GM18520 (cell line): ENCODE measurements around the gene PSMA4.
"Not testable (repeated sequence)": the region's sequence is repeated elsewhere in the genome, so short reads cannot be mapped to it uniquely, and the experiment has no call there.

ENCODE experiments used
- ATAC-seq: cut with Tn5 transposase; IDR thresholded peaks from one replicate; pipeline ENCODE4 v1.9.1; 2021; ENCODE audit not compliant: unreplicated experiment

Gene PSMA4

DNA sequence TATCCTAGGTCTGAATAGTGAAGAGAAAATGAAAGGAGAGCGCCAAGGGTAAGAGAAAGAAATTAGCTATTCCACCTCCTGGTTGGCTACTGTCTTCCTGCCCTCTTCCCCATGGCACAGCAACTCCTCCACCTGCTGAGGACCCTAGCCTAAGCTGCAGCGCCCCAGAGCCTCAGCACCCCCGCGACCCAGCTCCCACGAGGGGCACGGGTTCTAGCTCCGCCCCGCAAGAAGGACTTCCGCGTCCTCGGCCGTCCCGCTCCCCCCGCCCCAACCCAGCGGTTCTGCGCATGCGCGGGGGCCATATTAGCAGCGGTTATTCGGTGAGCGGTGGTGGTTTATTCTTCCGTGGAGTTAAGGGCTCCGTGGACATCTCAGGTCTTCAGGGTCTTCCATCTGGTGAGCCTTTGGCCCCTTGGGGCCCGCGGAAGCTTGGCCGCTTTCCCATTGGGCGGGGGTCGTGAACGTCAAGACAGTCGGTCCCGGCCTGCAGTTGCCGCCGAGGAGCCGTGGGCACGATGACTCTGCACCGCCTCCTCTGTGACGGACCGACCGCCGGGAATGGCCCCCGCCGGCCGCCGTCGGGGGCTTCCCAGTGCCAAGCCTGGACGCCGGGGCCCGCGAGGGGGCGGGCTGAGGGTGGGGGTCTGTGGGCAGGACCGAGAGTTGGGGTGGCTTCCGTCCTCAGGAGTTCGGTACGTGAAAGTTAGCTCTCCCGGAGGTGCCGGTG lies at the start of gene PSMA4:
PSMA4 (plus strand) TSS at position 304 of the 730 bp plus-strand sequence. CDS start 1,484 bp downstream, outside the sequence.
- peak; percentile 70 for ATAC-seq

DNA sequence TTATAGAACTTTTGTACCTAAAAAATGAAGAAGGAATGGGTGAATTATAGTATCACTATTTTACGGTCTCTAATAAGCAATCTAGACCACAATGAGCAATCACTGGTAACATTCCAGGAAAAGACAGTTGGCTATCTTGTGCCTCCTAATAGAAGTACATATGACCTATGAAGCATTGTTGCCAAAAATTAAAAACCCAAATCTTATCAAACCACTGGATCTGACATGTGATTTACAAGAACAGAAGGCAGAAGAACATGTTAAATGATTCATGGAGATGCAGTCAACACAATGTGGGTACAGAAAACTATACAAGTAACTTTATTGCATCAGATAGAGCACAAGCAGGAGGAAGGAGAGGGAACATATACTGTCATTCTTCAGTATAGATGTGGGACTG lies 47.4 kb upstream of the PSMA4 start:
- no peak for ATAC-seq

DNA sequence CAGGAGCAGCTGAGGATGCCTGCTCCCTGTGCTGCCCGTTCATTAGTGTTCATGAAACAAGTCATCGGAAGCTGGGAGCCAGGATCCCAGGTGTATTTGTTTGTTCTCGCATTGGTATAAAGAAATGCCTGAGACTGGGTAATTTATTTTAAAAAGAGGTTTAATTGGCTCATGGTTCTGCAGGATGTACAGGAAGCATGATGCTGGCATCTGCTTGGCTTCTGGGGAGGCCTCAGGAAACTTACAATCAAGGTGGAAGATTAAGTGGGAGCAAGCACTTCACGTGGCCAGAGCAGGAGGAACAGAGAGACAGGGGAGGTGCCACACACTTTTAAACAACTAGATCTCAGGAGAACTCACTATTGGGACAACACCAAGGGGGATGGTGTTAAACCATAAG lies 38.4 kb upstream of the PSMA4 start:
- ATAC-seq: no peak

DNA sequence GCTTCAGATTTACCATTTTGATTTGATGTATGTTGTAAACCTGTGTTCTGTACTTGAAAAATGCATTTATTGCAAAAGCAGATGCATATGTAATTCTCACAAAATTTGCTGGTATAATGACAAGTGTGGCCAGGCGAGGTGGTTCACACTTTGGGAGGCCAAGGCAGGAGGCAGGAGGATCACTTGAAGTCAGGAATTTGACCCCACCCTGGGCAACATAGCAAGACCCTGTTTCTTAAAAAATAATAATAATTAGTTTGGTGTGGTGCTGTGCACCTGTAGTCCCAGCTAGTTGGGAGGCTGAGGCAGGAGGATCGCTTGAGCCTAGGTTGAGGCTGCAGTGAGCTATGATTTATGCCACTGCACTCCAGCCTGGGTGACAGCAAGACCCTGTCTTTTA lies 37.6 kb upstream of the PSMA4 start:
- ATAC-seq: no peak

DNA sequence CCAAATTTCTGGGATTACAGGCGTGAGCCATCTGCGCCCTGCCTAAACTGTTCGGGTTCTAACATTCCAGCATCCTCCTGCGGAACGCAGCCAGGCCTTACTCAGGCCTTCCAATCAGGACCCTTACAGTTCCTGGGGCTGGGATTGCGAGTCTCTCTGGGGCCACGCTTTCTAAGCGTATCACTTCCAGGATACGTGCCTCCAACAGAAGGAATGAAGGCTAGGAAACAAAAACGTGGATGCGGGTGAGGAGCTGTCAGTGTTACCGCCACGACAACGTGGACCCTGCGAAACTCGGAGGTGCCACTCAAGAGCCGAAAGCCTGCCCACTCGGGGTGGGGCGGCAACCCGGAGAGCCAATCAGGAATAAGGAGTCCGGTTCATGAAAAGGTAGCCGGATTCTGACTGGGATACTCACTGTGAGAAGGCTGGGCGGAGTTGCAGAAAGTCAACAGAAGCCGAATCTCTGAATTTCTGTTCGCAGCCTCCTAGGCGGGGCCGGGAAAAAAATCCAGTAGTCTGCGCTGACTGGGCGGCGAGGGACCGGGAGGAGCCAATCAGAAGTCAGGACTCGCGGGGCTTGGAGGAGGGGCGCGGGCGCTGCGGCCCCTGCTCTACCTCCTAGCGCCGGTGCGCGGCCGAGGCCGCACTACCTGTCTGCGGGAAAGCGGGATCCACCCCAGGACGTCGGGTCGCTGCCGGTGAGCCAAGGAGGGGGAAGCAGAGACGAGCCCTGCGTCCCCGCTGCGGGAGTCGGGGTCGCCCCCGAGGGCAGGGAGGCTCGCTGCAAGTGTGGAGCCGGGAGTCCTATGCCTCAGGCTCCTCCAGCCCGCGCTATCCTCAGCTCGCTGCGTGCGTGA lies 33.0 kb upstream of the PSMA4 start, which contains the start of gene HYKK:
HYKK (plus strand) TSS at position 607 of the 860 bp plus-strand sequence. CDS start 5,512 bp downstream, outside the sequence.
- ATAC-seq: peak; percentile 77

DNA sequence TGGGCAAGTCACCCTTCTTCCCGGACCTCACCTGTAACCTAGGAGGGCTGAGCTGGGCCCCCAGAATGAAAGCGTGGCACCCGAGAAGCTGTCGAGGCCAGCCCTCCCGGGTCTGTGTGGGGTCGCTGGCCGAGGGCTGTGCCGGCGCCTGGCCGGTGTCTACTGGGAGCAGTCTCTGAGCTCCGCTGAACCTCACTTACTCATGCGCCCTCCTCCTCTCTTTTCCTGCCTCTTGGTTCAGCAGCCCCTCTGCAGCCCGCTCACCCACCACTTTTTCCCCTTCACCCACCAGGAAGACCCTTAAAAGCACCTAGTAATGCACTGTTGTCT lies 32.4 kb upstream of the PSMA4 start:
- no peak for ATAC-seq

DNA sequence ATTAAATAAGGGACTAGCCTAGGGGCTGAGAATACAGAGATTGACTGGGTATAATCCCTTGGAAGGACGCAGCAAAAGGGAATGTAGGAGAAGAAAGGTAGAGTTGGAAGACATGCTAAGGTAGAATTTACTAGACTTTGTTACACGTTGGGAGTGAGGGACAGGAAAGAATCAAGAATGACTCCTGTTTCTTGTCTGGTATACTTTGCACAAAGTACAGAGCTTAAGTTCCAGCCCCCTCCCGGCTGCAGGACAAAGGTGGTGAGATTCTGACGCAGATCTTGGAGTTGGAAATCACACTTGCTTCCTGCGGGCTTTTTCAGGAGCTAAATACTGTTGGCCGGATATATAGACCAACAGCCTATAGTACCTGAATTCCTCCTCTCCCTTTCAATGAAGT lies 32.0 kb upstream of the PSMA4 start:
- ATAC-seq: no peak

DNA sequence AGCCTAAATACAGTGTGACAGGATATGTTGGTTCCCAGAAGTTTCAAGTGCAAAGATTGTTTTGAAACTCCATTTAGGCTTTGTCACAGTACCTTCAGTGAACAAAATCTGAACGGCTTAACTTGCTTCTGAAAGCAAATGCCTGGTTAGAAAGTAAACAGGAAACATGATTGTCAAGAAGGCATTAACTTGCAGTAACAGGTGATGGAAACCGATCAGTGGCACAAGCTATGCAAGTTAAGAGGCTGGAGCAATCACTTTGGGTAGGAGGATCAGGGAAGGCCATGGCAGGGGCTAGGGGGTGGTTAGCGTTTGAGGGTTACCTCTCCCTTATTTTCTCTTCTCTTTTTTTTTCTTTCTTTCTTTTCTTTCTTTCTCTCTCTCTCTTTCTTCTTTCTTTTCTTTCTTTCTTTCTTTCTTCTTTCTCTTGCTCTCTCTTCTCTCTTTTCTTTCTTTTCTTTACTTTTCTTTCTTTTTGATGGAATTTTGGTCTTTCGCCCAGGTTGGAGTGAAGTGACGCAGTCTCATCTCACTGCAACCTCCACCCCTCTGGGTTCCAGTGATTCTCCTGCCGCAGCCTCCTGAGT lies 30.4 kb upstream of the PSMA4 start:
- ATAC-seq: no peak

DNA sequence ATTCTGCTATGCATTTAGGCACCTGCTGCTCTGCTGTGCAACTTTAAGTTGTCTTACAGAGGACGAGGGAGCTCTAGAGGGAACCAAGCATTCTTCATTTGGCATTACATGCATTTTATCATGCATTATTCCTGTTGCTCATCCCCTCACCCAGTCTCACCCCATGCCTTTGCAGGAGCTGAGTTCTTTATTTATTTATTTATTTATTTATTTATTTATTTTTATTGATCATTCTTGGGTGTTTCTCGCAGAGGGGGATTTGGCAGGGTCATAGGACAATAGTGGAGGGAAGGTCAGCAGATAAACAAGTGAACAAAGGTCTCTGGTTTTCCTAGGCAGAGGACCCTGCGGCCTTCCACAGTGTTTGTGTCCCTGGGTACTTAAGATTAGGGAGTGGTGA lies 20.2 kb upstream of the PSMA4 start:
- ATAC-seq: not testable (repeated sequence)

DNA sequence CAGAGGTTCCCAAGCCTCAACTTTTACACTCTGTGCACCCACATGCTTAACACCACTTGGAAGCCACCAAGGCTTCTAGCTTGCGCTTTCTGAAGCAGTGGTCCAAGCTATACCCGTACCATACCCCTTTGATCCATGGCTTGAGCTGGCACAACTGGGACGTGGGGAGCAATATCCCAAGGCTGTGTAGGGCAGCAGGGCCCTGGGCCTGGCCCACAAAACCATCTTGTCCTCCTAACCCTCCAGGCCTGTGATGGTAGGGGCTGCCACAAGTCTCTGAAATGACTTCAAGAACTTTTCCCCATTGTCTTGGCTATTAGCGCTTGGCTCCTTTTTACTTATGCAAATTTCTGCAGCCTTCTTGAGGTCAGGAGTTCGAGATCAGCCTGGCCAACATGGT lies 16.0 kb upstream of the PSMA4 start:
- ATAC-seq: no peak

DNA sequence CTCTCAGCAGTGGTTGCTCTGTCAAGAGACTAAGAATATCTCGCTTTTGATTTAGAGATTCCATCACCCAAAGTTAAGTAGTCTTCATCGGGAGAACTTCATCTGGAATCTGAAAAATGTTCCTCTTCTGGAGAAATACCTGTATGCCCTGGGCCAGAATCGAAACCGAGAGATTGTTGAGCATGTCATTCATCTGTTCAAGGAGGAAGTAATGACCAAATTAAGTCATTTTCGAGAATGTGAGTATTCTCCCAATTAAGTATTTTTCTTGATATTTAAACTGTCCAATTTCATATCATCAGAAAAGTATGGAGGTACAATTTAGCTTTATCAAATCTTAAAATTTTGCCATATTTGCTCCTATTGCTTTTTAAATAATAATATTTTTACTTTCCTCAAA lies 12.9 kb upstream of the PSMA4 start:
- no peak for ATAC-seq

DNA sequence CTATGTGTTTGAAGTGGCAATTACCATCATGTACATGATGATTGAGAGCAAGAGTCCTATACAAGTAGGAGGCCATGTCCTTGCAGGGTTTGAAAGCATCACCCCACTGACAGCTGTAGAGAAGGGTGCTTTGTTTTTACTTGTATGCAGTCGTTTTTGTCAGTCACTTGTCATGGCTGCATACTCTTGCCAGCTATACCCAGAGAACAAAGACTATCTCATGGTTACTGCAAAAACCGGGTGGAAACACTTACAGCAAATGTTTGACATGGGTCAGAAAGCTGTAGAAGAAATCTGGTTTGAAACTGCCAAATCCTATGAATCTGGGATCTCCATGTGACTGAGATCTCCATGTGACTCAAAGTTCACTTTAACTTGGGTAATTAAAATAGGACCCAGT lies 6.9 kb upstream of the PSMA4 start:
- ATAC-seq: no peak

DNA sequence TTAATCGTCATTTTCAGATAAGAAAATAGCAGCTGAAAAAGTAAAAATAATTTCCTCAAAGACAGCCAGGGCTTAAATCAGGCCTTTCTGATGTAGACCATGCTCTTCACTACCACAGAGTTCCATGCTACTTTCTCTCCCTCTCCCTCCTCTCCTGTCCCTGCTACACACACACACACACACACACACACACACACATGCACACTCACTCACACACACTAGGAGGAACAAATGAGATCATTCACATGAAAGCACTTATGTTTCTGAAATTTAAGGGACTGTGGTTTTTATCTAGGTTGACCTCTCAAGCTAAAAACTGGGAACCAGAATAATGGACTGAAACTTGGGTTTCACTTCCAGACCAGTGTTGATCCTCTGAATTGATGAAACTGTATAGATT lies 4.1 kb upstream of the PSMA4 start:
- no peak for ATAC-seq

DNA sequence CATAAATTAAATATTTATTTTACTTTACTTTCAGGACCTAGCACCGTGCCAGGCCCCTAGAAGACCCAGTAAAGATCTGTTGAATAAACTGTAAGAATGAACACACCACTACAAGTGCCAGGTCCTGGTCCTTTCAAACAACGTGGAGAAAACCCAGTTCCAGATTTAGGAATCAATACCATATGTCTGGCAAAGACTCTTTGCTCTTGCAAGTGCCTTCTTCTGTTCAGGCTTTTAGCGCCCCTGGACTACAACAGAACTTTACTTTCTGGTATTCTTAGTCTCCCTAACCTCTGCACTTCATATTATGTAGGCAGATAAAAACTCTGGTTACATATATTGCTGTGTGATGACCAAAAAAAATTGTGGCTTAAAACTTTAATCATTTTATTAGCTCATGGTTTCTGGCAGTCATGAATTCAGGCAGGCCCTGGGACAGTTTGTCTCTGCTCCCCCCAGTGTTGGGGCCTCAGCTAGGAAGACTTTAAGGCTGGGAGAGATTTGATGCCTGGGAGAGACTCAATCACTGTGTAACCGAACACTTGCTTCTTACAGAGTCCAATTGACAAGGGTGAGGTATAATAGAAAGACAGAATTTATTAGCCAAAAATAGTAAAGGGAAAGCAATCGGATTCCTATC lies 2.9 kb upstream of the PSMA4 start:
- no peak for ATAC-seq

DNA sequence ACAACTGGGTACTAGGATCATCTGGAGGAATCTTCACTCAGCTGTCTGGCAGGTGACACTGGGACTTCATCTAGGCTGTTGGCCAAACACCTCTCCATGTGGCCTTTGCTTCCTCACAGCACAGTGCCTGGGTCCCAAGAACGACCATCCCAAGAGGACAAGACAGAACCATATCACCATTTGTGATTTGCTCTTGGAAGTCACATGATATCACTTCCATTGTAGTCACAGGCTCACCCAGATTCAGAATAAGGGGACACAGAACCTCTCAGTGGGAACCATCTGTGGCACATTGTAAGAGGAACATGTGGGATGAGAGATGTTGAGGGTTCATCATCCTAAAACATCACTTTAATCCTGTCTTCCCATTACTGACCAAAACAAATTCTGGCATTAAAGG lies 1.9 kb upstream of the PSMA4 start:
- ATAC-seq: no peak

DNA sequence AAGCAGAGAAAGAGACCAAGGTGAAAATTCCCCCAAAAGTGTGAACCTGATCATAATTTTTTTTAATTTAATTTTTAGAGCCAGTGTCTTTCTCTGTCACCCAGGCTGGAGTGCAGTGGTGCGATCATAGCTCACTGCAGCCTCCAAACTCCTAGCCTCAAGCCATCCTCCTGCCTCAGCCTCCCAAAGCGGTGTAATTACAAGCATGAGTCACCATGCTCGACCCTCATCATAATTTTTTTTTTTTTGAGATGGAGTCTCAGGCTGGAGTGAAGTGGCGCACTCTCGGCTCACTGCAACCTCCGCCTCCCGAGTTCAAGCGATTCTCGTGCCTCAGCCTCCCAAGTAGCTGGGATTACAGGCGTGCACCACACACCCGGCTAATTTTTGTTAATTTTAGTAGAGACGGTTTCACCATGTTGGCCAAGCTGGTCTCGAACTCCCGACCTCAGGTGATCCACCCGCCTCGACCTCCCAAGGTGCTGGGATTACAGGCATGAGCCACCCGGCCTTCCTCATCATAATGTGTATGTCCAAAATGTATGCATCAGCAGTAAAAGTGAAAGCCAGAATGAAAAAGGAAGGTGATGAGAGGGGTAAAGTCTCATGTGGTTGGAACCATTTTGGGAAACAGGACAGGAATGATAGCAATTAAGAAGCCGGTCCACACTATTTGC lies 642 bp upstream of the PSMA4 start:
- not testable (repeated sequence) for ATAC-seq

DNA sequence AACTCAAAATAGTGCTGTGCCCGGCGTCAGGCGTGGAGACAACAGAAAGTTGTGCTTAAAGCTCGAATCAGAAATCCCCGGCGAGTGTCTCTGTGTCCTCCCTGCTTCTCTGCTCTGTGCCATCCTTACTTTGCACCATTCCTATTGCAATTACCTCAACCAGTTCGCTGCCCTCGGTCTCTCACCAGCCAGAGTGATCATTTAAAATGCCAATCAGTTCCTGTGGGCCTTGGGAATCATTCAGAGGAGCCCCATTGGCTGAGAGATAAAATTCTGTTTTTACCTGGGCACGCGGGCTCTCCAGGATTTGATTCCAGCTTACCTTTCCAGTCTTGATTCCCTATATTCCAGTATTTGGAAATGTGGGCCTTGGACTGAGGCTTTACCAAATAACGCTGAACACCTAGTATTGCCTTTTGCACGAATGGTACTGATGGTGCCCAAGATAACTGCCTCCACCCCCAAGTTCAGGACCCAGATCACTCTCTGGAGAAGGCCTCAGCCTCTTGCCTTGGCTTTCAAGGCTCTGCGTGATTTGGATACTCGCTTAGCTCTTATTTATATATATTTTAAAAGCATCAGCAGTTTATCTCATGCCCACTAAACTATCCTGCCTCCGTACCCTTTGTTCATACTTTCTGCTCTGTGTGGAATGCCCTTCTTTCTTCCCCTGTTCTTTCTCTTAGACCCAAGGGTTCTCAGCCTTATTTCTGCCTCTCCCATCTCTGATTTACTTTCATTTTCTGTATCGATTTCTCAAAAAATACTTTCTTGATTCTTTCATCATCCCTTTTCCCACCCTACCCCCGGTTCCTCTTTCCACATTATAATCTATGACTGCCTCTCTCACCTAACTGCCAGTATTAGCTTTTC lies 863 bp downstream of the PSMA4 start:
- no peak for ATAC-seq

DNA sequence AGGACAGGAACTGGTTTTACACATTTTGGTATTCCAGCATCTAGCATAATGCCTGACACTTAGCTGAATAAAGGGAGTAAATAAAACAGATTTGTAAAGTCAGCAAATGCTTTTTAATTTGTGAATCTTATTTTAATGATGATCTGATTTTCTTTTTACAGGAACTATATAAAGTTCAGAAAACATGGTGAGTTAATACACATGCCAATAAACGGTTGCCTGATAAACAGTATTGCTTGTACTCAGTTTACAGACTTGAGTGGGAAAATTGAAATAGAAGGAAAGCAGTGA lies 1.4 kb downstream of the PSMA4 start:
- no peak for ATAC-seq

DNA sequence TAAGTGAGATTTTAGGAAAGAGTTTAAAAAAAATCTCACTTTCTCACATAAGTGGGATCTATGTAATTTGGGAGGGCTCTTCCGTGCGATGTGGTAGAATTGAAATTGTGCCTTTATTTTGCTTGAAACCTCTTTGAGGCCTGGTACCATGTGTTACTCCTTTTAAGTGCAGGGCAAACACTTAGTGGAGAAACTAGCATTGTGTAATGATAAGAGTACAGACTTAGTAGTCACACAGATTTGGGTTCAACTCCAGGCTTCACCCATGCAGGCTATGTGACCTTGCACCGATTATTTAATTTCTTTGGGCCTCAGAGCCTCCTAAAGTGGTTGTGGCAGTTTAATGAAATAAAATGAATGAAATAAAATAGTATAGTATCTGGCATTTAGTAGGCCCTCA lies 2.4 kb downstream of the PSMA4 start:
- ATAC-seq: no peak

DNA sequence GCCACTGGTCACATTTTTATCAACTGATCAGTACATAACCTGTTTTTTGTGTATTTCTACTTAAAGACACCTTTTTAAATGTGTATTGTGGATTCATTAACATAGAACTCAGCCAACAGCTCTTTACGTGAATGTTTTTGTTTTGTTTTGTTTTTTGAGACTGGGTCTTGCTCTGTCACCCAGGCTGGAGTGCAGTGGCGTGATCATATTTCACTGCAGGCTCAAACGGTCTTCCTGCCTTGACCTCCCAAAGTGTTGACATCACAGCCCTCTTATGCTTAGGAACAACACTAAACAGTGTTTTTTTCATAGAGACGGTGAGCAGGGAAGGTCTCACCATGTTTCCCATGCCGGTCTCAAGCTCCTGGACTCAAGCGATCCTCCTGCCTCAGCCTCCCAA lies 9.9 kb downstream of the PSMA4 start:
- ATAC-seq: no peak
